ENCODE data around the gene ADAMTS16.

- TF ChIP-seq EZH2 (IDR thresholded peaks at IDR 0.05; ENCODE audit: borderline replicate concordance, low read length), result no peak
- TF ChIP-seq, protein P1, sequence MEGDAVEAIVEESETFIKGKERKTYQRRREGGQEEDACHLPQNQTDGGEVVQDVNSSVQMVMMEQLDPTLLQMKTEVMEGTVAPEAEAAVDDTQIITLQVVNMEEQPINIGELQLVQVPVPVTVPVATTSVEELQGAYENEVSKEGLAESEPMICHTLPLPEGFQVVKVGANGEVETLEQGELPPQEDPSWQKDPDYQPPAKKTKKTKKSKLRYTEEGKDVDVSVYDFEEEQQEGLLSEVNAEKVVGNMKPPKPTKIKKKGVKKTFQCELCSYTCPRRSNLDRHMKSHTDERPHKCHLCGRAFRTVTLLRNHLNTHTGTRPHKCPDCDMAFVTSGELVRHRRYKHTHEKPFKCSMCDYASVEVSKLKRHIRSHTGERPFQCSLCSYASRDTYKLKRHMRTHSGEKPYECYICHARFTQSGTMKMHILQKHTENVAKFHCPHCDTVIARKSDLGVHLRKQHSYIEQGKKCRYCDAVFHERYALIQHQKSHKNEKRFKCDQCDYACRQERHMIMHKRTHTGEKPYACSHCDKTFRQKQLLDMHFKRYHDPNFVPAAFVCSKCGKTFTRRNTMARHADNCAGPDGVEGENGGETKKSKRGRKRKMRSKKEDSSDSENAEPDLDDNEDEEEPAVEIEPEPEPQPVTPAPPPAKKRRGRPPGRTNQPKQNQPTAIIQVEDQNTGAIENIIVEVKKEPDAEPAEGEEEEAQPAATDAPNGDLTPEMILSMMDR (IDR thresholded peaks at IDR 0.05; ENCODE audit: low read length), result no peak
Measured at GRCh38 chr5:5367739-5368138, 227.6 kb downstream of the ADAMTS16 start.
